Smooth muscle cell of the brain vasculature (primary cell): Measurements from ENCODE around the gene GLIS1.

Experiments used
- DNase-seq: peaks from one replicate; pipeline ENCODE4 v3.0.0-alpha.2; 2012; ENCODE audit warnings: low read depth, low spot score

GLIS1 gene

GRCh38 chr1:53495633-53496345 is 243.2 kb downstream of the GLIS1 start:
- DNase-seq = no peak

GRCh38 chr1:53490351-53490750 is 248.6 kb downstream of the GLIS1 start:
- no peak for DNase-seq

- DNase-seq = no peak
Measured at GRCh38 chr1:53486395-53487026, 252.5 kb downstream of the GLIS1 start.

- DNase-seq = peak; percentile 81
Measured at GRCh38 chr1:53485478-53486394, 253.2 kb downstream of the GLIS1 start.

- DNase-seq = no peak
Measured at GRCh38 chr1:53484705-53485477, 254.1 kb downstream of the GLIS1 start.

GRCh38 chr1:53483656-53484055 is 255.3 kb downstream of the GLIS1 start:
- no peak for DNase-seq

GRCh38 chr1:53483170-53483569 is 255.8 kb downstream of the GLIS1 start:
- no peak for DNase-seq

GRCh38 chr1:53482441-53483153 is 256.4 kb downstream of the GLIS1 start:
- no peak for DNase-seq

- DNase-seq = no peak
Measured at GRCh38 chr1:53481456-53481855, 257.5 kb downstream of the GLIS1 start.

GRCh38 chr1:53480678-53481077 is 258.3 kb downstream of the GLIS1 start:
- no peak for DNase-seq

GRCh38 chr1:53478502-53478818 is 260.5 kb downstream of the GLIS1 start:
- DNase-seq = no peak

GRCh38 chr1:53477651-53478501 is 261.1 kb downstream of the GLIS1 start:
- DNase-seq = no peak

GRCh38 chr1:53476579-53476978 is 262.4 kb downstream of the GLIS1 start:
- no peak for DNase-seq

GRCh38 chr1:53475664-53476063 is 263.3 kb downstream of the GLIS1 start:
- DNase-seq = no peak

- DNase-seq = no peak
Measured at GRCh38 chr1:53473463-53473862, 265.5 kb downstream of the GLIS1 start.

GRCh38 chr1:53471000-53471399 is 268.0 kb downstream of the GLIS1 start:
- no peak for DNase-seq

GRCh38 chr1:53470584-53470983 is 268.4 kb downstream of the GLIS1 start:
- DNase-seq = no peak

- peak; percentile 57 for DNase-seq
Measured at GRCh38 chr1:53470155-53470554, 268.8 kb downstream of the GLIS1 start.

GRCh38 chr1:53469373-53469772 is 269.6 kb downstream of the GLIS1 start:
- DNase-seq = no peak

- no peak for DNase-seq
Measured at GRCh38 chr1:53468374-53468773, 270.6 kb downstream of the GLIS1 start.
